Measurements from ENCODE around the gene TMEM119. TPM values are rescaled to one million over a fixed set of nuclear protein-coding genes. Genes with fewer than 3 reads are reported as not detected.

The TMEM119 gene
- total RNA-seq, 1 donor from 2014 or later: 34.6 TPM

GRCh38 chr12:108572166-108572790 is 25.6 kb downstream of the TMEM119 start:
- peaks cover 14% of the 10 kb centered on the region for H3K4me1 ChIP-seq
- intact Hi-C loops (cut with DNase I): no loop called here
- H3K27me3 ChIP-seq: no peaks in the 10 kb centered on the region
- H3K9me3 ChIP-seq: no peaks in the 10 kb centered on the region
- no peak overlapping the region for H3K27ac ChIP-seq
- no peak overlapping the region for H3K4me3 ChIP-seq
- TF ChIP-seq POLR2A (IDR thresholded peaks at IDR 0.05) (no peak), POLR2AphosphoS5 (IDR thresholded peaks at IDR 0.05; ENCODE audit: insufficient read depth in 1 of 2, low read depth in 1 of 2) (no peak), CTCF (IDR thresholded peaks at IDR 0.05) (no peak)
- peaks cover 0 to 28% of the 10 kb centered on the region in 2 donors for H3K36me3 ChIP-seq
- peak in 1 of 2 donors; percentile 78 for DNase-seq (ENCODE audit: extremely low spot score in 2 of 2)

GRCh38 chr12:108571609-108572165 is 26.2 kb downstream of the TMEM119 start:
- Histone ChIP-seq H3K27me3 (no peaks in the 10 kb centered on the region), H3K9me3 (no peaks in the 10 kb centered on the region), H3K4me3 (no peak overlapping the region), H3K27ac (no peak overlapping the region), H3K36me3 (peaks cover 0 to 34% of the 10 kb centered on the region in 2 donors), H3K4me1 (peaks cover 14% of the 10 kb centered on the region)
- no peak for TF ChIP-seq POLR2AphosphoS5 (IDR thresholded peaks at IDR 0.05; ENCODE audit: insufficient read depth in 1 of 2, low read depth in 1 of 2)
- no peak for TF ChIP-seq POLR2A (IDR thresholded peaks at IDR 0.05)
- no peak for TF ChIP-seq CTCF (IDR thresholded peaks at IDR 0.05)
- DNase-seq (ENCODE audit: extremely low spot score in 2 of 2): peak in 1 of 2 donors; percentile 69
- intact Hi-C loops (cut with DNase I): no loop called here

GRCh38 chr12:108570743-108571608 is 26.9 kb downstream of the TMEM119 start:
- peak in 1 of 2 donors; percentile 77 for DNase-seq (ENCODE audit: extremely low spot score in 2 of 2)
- H3K4me1 ChIP-seq: peaks cover 16% of the 10 kb centered on the region
- H3K9me3 ChIP-seq: no peaks in the 10 kb centered on the region
- no peaks in the 10 kb centered on the region for H3K27me3 ChIP-seq
- intact Hi-C loops (cut with DNase I): no loop called here
- peaks cover 0 to 39% of the 10 kb centered on the region in 2 donors for H3K36me3 ChIP-seq
- H3K4me3 ChIP-seq: no peak overlapping the region
- TF ChIP-seq POLR2A (IDR thresholded peaks at IDR 0.05) (no peak), POLR2AphosphoS5 (IDR thresholded peaks at IDR 0.05; ENCODE audit: insufficient read depth in 1 of 2, low read depth in 1 of 2) (no peak), CTCF (IDR thresholded peaks at IDR 0.05) (peak; percentile 7 to 36 (median 26))
- no peak overlapping the region for H3K27ac ChIP-seq

GRCh38 chr12:108568338-108569154 is 29.3 kb downstream of the TMEM119 start:
- peaks cover 39% of the 10 kb centered on the region for H3K4me1 ChIP-seq
- peaks cover 0 to 57% of the 10 kb centered on the region in 2 donors for H3K36me3 ChIP-seq
- DNase-seq (ENCODE audit: extremely low spot score in 2 of 2): no peak
- no peak overlapping the region for H3K27ac ChIP-seq
- H3K27me3 ChIP-seq: no peaks in the 10 kb centered on the region
- intact Hi-C loops (cut with DNase I): loop anchor here (10.0 kb wide), 1 partner anchor 286 kb away; the partner anchor contains the start of gene SSH1
- no peaks in the 10 kb centered on the region for H3K9me3 ChIP-seq
- no peak overlapping the region for H3K4me3 ChIP-seq
- no peak for TF ChIP-seq POLR2AphosphoS5 (IDR thresholded peaks at IDR 0.05; ENCODE audit: insufficient read depth in 1 of 2, low read depth in 1 of 2)
- TF ChIP-seq POLR2A (IDR thresholded peaks at IDR 0.05): no peak
- no peak for TF ChIP-seq CTCF (IDR thresholded peaks at IDR 0.05)
